B cell (primary cell): ENCODE results near the gene LGI2.

Experiments used
- CTCF ChIP-seq: fragments of 200-600 bp; IDR thresholded peaks from one replicate; pipeline ENCODE4 v1.8.0; 2022; ENCODE audit warnings: antibody characterized with exemption, mild to moderate bottlenecking
- EZH2 ChIP-seq: IDR thresholded peaks from 2 replicates; pipeline ENCODE4 v1.6.1; 2012; ENCODE audit warnings: borderline replicate concordance, low read depth, mild to moderate bottlenecking, moderate library complexity, low read length; ENCODE audit not compliant: insufficient read depth, poor library complexity, severe bottlenecking

GRCh38 chr4:25020236-25020635, 10.5 kb downstream of the LGI2 start:
- TF ChIP-seq CTCF (no peak), EZH2 (no peak)
